Gastrocnemius medialis (tissue), 4 donors: ENCODE data around the gene FZD2.

Experiments used
- CTCF ChIP-seq, 5 experiments: fragments of 450-650 bp in 3 of 5; fragments of 200-600 bp in 2 of 5; sonication (generic) in 2 of 5; IDR thresholded peaks in 4 of 5; conservative IDR thresholded peaks in 1 of 5; 1 replicate in 4 of 5; 2 replicates in 1 of 5; pipeline ENCODE4 v1.5.1; 2016 to 2019; ENCODE audit warnings: antibody characterized with exemption in 5 of 5, mild to moderate bottlenecking in 3 of 5, moderate library complexity in 3 of 5
- POLR2A ChIP-seq, 2 donors: fragments of 450-650 bp; IDR thresholded peaks; one replicate each; pipeline ENCODE4 v1.6.1; 2017; ENCODE audit warnings: antibody characterized with exemption in 2 of 2, mild to moderate bottlenecking in 2 of 2, moderate library complexity in 2 of 2

- TF ChIP-seq CTCF (IDR thresholded peaks at IDR 0.05 in 4 of 5, conservative IDR thresholded peaks at IDR 0.05 in 1 of 5) (no peak), POLR2A (IDR thresholded peaks at IDR 0.05) (no peak)
Measured at GRCh38 chr17:44540246-44541084, 16.8 kb upstream of the FZD2 start.
